HG03432 (cell line): ENCODE results near the gene RAE1.

Experiments
- ATAC-seq: cut with Tn5 transposase; IDR thresholded peaks from one replicate; pipeline ENCODE4 v1.9.1; 2021; ENCODE audit warnings: mild to moderate bottlenecking, moderate library complexity; ENCODE audit not compliant: unreplicated experiment

The RAE1 gene

GRCh38 chr20:57398231-57398821, 47.3 kb downstream of the RAE1 start:
- ATAC-seq = peak; percentile 59

GRCh38 chr20:57398901-57399535, 48.0 kb downstream of the RAE1 start:
- ATAC-seq = no peak

- peak; percentile 41 for ATAC-seq
Observed at GRCh38 chr20:57399587-57400155, 48.6 kb downstream of the RAE1 start.

GRCh38 chr20:57400231-57400701, 49.2 kb downstream of the RAE1 start:
- no peak for ATAC-seq

GRCh38 chr20:57400821-57401564, 49.9 kb downstream of the RAE1 start:
- peak; percentile 25 for ATAC-seq

- ATAC-seq = no peak
Observed at GRCh38 chr20:57401565-57401918, 50.5 kb downstream of the RAE1 start.

GRCh38 chr20:57402206-57403125, 51.4 kb downstream of the RAE1 start:
- ATAC-seq = no peak

GRCh38 chr20:57403216-57403615, 52.2 kb downstream of the RAE1 start:
- ATAC-seq = no peak

- ATAC-seq = no peak
Observed at GRCh38 chr20:57404006-57404405, 53.0 kb downstream of the RAE1 start.

- no peak for ATAC-seq
Observed at GRCh38 chr20:57404419-57405072, 53.5 kb downstream of the RAE1 start.

- no peak for ATAC-seq
Observed at GRCh38 chr20:57405236-57406016, 54.4 kb downstream of the RAE1 start.

GRCh38 chr20:57407541-57407956, 56.5 kb downstream of the RAE1 start:
- ATAC-seq = no peak

- no peak for ATAC-seq
Observed at GRCh38 chr20:57408131-57408530, 57.1 kb downstream of the RAE1 start.

- ATAC-seq = no peak
Observed at GRCh38 chr20:57408536-57409233, 57.6 kb downstream of the RAE1 start.

- ATAC-seq = no peak
Observed at GRCh38 chr20:57409316-57409671, 58.2 kb downstream of the RAE1 start.

GRCh38 chr20:57409672-57410397, 58.8 kb downstream of the RAE1 start:
- no peak for ATAC-seq

- ATAC-seq = no peak
Observed at GRCh38 chr20:57410398-57410920, 59.4 kb downstream of the RAE1 start.

GRCh38 chr20:57410924-57411323, 59.9 kb downstream of the RAE1 start:
- ATAC-seq = no peak
